K562 (cell line): ENCODE data around the gene CCDC200. TPM values are rescaled to one million over a fixed set of nuclear protein-coding genes. Genes with fewer than 3 reads are reported as not detected.
A peak's percentile ranks its signal among the peaks of the same experiment; 100 is the strongest.

Experiments used
- ASH1L ChIP-seq: fragments of 450-650 bp; IDR thresholded peaks from 2 replicates; pipeline ENCODE4 v1.6.1; 2018; ENCODE audit warnings: borderline replicate concordance, mild to moderate bottlenecking, low read depth; ENCODE audit not compliant: partially characterized antibody
- BCOR ChIP-seq: fragments of 450-650 bp; IDR thresholded peaks from 2 replicates; pipeline ENCODE4 v1.6.1; 2016
- E4F1 ChIP-seq: fragments of 250-450 bp; sonication (Bioruptor Pico); IDR thresholded peaks from 2 replicates; pipeline ENCODE4 v1.5.0; 2021; ENCODE audit warnings: mild to moderate bottlenecking, borderline replicate concordance
- FOSL1 ChIP-seq: fragments of 200-800 bp; sonication (Bioruptor generic); conservative IDR thresholded peaks from 2 replicates; pipeline ENCODE4 v1.6.1; 2016; ENCODE audit warnings: missing genetic modification characterization, missing compliant biosample characterization
- MTA3 ChIP-seq: fragments of 450-650 bp; formaldehyde crosslinking; IDR thresholded peaks from 2 replicates; pipeline ENCODE4 v1.6.1; 2017; ENCODE audit warnings: mild to moderate bottlenecking, borderline replicate concordance
- NFATC3 ChIP-seq: fragments of 450-650 bp; IDR thresholded peaks from 2 replicates; pipeline ENCODE4 v1.6.1; 2017; ENCODE audit warnings: mild to moderate bottlenecking
- SETDB1 ChIP-seq: IDR thresholded peaks from one replicate; pipeline ENCODE4 v1.6.1; 2012; ENCODE audit warnings: low read length, control low read depth, inconsistent platforms
- TCF7L2 ChIP-seq: fragments of 150-350 bp; IDR thresholded peaks from 2 replicates; pipeline ENCODE4 v1.6.1; 2016; ENCODE audit warnings: low read depth, mild to moderate bottlenecking, low read length, moderate library complexity
- THAP7 ChIP-seq: fragments of 250-450 bp; sonication (Bioruptor Pico); IDR thresholded peaks from 2 replicates; pipeline ENCODE4 v1.5.0; 2021
- ZNF444 ChIP-seq: fragments of 250-450 bp; sonication (Bioruptor Pico); IDR thresholded peaks from 2 replicates; pipeline ENCODE4 v1.4.0; 2020; ENCODE audit warnings: mild to moderate bottlenecking, moderate library complexity
- ZNF518B ChIP-seq: fragments of 250-450 bp; sonication (Bioruptor Pico); IDR thresholded peaks from 2 replicates; pipeline ENCODE4 v1.5.0; 2021; ENCODE audit warnings: mild to moderate bottlenecking, moderate library complexity
- ZNF589 ChIP-seq: fragments of 200-800 bp; sonication (Bioruptor generic); IDR thresholded peaks from 2 replicates; pipeline ENCODE4 v1.6.1; 2016; ENCODE audit warnings: low read depth, missing genetic modification characterization, missing compliant biosample characterization
- ZNF76 ChIP-seq: fragments of 250-450 bp; sonication (Bioruptor Pico); IDR thresholded peaks from 2 replicates; pipeline ENCODE4 v1.4.0; 2020; ENCODE audit warnings: mild to moderate bottlenecking, moderate library complexity, borderline replicate concordance
- polyA plus RNA-seq, 8 experiments: library from polyadenylated mRNA; depleted of rRNA in 4 of 8; stranded (reverse) in 5 of 8; unstranded in 3 of 8; fragments of >200 nt; fragmentation: Nextera tagmentation in 2 of 8; fragmentation: Illumina TruSeq in 1 of 8; extraction: Ambion mirVana in 2 of 8; extraction: Trizol in 1 of 8; gene quantifications; 2 replicates each; pipeline versions ENCODE4 v1.2.1 to v1.2.3, GENCODE V29; 2011 to 2014; ENCODE audit warnings: inconsistent platforms in 1 of 8, missing spikeins in 1 of 8
- total RNA-seq, 7 experiments: library from RNA; depleted of rRNA in 6 of 7; stranded (reverse); fragments of >200 nt in 6 of 7; fragmentation: Illumina TruSeq in 2 of 7; extraction: Trizol in 2 of 7; gene quantifications; 2 replicates each; pipeline versions ENCODE4 v1.2.1 to v1.2.3, GENCODE V29; 2011 to 2021; ENCODE audit warnings: low replicate concordance in 1 of 7
- TF ChIP-seq, protein P1 (sequence below): fragments of 250-450 bp; sonication (Bioruptor Pico); IDR thresholded peaks from 2 replicates; pipeline ENCODE4 v1.8.0; 2021; ENCODE audit warnings: mild to moderate bottlenecking, moderate library complexity
- TF ChIP-seq, protein P2 (sequence below): sonication (generic); formaldehyde crosslinking; IDR thresholded peaks from 2 replicates; pipeline ENCODE4 v1.9.0; 2022; ENCODE audit warnings: mild to moderate bottlenecking, missing genetic modification reagents

CCDC200 gene
- total and polyA plus RNA-seq, 9 of the 15 experiments (the other 6 are each of a cell fraction or from before 2014, with no cell fraction given), result 0.14 TPM; not detected in 8

- TF ChIP-seq E4F1 (no peak), ZNF518B (CRISPR knock-in tag) (no peak), ZNF76 (CRISPR knock-in tag) (no peak), SETDB1 (no peak), THAP7 (CRISPR knock-in tag) (no peak), ZNF589 (CRISPR knock-in tag) (peak; percentile 26; the same call in 1 of the 2 replicates), ZNF444 (no peak), BCOR (no peak), TCF7L2 (no peak), ASH1L (no peak), FOSL1 (tag) (no peak; the same call in 1 of the 2 replicates), MTA3 (0 out of 2 replicates have a peak, but pooled peaks have one; percentile 20), NFATC3 (no peak)
- TF ChIP-seq, protein P1, sequence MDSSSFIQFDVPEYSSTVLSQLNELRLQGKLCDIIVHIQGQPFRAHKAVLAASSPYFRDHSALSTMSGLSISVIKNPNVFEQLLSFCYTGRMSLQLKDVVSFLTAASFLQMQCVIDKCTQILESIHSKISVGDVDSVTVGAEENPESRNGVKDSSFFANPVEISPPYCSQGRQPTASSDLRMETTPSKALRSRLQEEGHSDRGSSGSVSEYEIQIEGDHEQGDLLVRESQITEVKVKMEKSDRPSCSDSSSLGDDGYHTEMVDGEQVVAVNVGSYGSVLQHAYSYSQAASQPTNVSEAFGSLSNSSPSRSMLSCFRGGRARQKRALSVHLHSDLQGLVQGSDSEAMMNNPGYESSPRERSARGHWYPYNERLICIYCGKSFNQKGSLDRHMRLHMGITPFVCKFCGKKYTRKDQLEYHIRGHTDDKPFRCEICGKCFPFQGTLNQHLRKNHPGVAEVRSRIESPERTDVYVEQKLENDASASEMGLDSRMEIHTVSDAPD (CRISPR knock-in tag), result peak; percentile 59; the same call in 1 of the 2 replicates
- TF ChIP-seq, protein P2, sequence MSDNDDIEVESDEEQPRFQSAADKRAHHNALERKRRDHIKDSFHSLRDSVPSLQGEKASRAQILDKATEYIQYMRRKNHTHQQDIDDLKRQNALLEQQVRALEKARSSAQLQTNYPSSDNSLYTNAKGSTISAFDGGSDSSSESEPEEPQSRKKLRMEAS, result no peak
These were observed 56.6 kb downstream of the CCDC200 start (continued) for GRCh38 chr17:43171586-43172487.
